MCF 10A (cell line): Measurements from ENCODE around the gene TMEM179B. TPM values are rescaled to one million over a fixed set of nuclear protein-coding genes. Genes with fewer than 3 reads are reported as not detected.
"Not testable (repeated sequence)": the region's sequence is repeated elsewhere in the genome, so short reads cannot be mapped to it uniquely, and the experiment has no call there.

Experiments
- BruUV-seq: library from RNA; stranded (reverse); fragments of 400-500 nt; replicated peaks from 2 replicates; lab custom pipeline; 2021; lab: Mats Ljungman, UMichigan
- CTCF ChIA-PET: fragments of 300-600 bp; sonication (Branson Sonifier 250); formaldehyde crosslinking; extraction: SDS; loops from one replicate; lab custom pipeline; 2021; ENCODE audit warnings: antibody characterized with exemption, inconsistent platforms; lab: Yijun Ruan, JAX
- POLR2A ChIA-PET: fragments of 300-600, 350-650 bp; sonication (Branson Sonifier 250); formaldehyde crosslinking; extraction: SDS; loops from one replicate; lab custom pipeline; 2020; ENCODE audit warnings: antibody characterized with exemption, inconsistent platforms; lab: Yijun Ruan, JAX
- DNase-seq: peaks from one replicate; pipeline ENCODE4 v3.0.0-alpha.2; 2018; ENCODE audit not compliant: unreplicated experiment
- H3K27ac Mint-ChIP-seq: one replicate; pipeline ENCODE4 v1.8.0; 2022; ENCODE audit warnings: mild to moderate bottlenecking, low read depth, mixed read lengths; ENCODE audit not compliant: unreplicated experiment
- H3K27me3 Mint-ChIP-seq: one replicate; pipeline ENCODE4 v1.8.0; 2022; ENCODE audit warnings: mixed read lengths; ENCODE audit not compliant: insufficient read depth, unreplicated experiment
- H3K36me3 Mint-ChIP-seq: one replicate; pipeline ENCODE4 v1.8.0; 2022; ENCODE audit warnings: mild to moderate bottlenecking, moderate library complexity, mixed read lengths; ENCODE audit not compliant: insufficient read depth, unreplicated experiment
- H3K4me1 Mint-ChIP-seq: one replicate; pipeline ENCODE4 v1.8.0; 2022; ENCODE audit warnings: mixed read lengths; ENCODE audit not compliant: insufficient read depth, unreplicated experiment
- H3K4me3 Mint-ChIP-seq: one replicate; pipeline ENCODE4 v1.8.0; 2022; ENCODE audit warnings: mild to moderate bottlenecking, moderate library complexity, mixed read lengths; ENCODE audit not compliant: unreplicated experiment
- H3K9me3 Mint-ChIP-seq: one replicate; pipeline ENCODE4 v1.8.0; 2022; ENCODE audit warnings: mixed read lengths; ENCODE audit not compliant: unreplicated experiment
- CTCF ChIP-seq: fragments of 200-600 bp; IDR thresholded peaks from one replicate; pipeline ENCODE4 v1.8.0; 2022; ENCODE audit warnings: antibody characterized with exemption, mild to moderate bottlenecking; ENCODE audit not compliant: unreplicated experiment
- intact Hi-C: fragments of 100-400 bp; cut with micrococcal nuclease; formaldehyde crosslinking; loops from 2 replicates; pipeline ENCODE4 v1.14.1; 2022
- total RNA-seq: library from RNA; stranded (reverse); gene quantifications from 2 replicates; pipeline ENCODE4 v1.2.3, GENCODE V29; 2022

Gene TMEM179B
- total RNA-seq, 1 experiment from 2014 or later = 47.8 TPM

DNA sequence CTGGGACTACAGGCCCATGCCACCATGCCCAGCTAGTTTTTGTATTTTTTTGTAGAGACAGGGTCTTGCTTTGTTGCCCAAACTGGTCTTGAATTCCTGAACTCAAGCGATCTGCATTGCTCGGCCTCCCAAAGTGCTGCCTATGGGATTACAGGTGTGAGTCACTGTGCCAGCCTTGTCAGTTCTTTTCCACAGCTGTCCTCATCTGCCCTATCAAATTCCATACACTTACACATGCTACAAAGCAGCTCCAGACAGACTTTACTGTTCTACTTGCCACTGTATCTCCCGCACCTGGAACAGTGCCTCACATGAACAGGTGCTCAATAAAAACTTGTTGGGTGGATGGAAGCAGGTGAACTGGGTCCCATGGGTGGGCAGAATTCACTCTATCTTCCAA is 36.5 kb downstream of the TMEM179B start:
- Mint-ChIP-seq H3K4me1 (no peaks in the 10 kb centered on the region), H3K36me3 (peaks cover 92% of the 10 kb centered on the region)
- no peak for TF ChIP-seq CTCF

DNA sequence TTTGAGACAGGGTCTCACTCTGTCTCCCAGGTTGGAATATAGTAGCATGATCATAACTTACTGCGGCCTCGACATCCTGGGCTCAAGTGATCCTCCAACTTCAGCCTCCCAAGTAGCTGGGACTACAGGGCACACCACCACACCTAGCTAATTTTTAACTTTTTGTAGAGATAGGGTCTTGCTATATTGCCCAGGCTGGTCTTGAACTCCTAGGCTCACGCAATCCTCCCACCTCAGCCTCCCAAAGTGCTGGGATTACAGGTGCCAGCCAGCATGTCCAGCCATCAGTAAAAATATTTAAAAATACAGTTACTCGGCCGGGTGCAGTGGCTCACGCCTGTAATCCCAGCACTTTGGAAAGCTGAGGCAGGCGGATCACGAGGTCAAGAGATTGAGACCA is 40.9 kb downstream of the TMEM179B start:
- ChIA-PET CTCF (interaction anchor here (0.5 to 1.2 kb wide), 5 partner anchors 14 to 1213 kb away, joined by 3 to 6 read pairs (median 3); partner anchors contain the start of gene TMEM179B), POLR2A (interaction anchor here (0.6 to 4.5 kb wide), 7 partner anchors 12 to 55 kb away, joined by 3 to 56 read pairs (median 4); partner anchors contain the start of genes NXF1 and WDR74)
- Mint-ChIP-seq H3K4me1 (peaks cover 15% of the 10 kb centered on the region), H3K36me3 (peaks cover 60% of the 10 kb centered on the region)
- H3K27me3 Mint-ChIP-seq, BruUV-seq, DNase-seq, H3K27ac Mint-ChIP-seq, H3K4me3 Mint-ChIP-seq, intact Hi-C loops, H3K9me3 Mint-ChIP-seq: not testable (repeated sequence)

More for the DNA sequence above, 36.5 kb downstream of the TMEM179B start:
- CTCF ChIA-PET = interaction anchor here (0.6 to 1.4 kb wide), 2 partner anchors 13 to 823 kb away, joined by 3 read pairs; no protein-coding TSS in a partner anchor
- Mint-ChIP-seq H3K9me3 (no peaks in the 10 kb centered on the region), H3K4me3 (no peak overlapping the region), H3K27me3 (no peaks in the 10 kb centered on the region), H3K27ac (no peak overlapping the region)
- intact Hi-C loops = no loop called here
- no peak for DNase-seq
- POLR2A ChIA-PET = interaction anchor here (1.4 to 1.9 kb wide), 4 partner anchors 8 to 20 kb away, joined by 3 to 13 read pairs (median 6); partner anchors contain the start of gene STX5
- no TSS peak for BruUV-seq

GRCh38 chr11:62830904-62831519 is 43.8 kb downstream of the TMEM179B start:
- no peak for DNase-seq
- H3K4me1 Mint-ChIP-seq = peaks cover 28% of the 10 kb centered on the region
- ChIA-PET POLR2A (interaction anchor here (0.6 to 4.5 kb wide), 43 partner anchors 8 to 1413 kb away, joined by 3 to 105 read pairs (median 6); partner anchors contain the start of genes C11orf98, EEF1G, HNRNPUL2 and INTS5), CTCF (interaction anchor here (1.2 kb wide), 3 partner anchors 26 to 45 kb away, joined by 3 to 4 read pairs (median 4); partner anchors contain the start of gene TMEM179B)
- BruUV-seq = no TSS peak
- intact Hi-C loops = loop anchor here (10.0 kb wide), 1 partner anchor 446 kb away; no protein-coding TSS in a partner anchor
- peak overlapping the region; percentile 99 for H3K27ac Mint-ChIP-seq
- H3K36me3 Mint-ChIP-seq = peaks cover 52% of the 10 kb centered on the region
- H3K27me3 Mint-ChIP-seq = no peaks in the 10 kb centered on the region
- peak overlapping the region; percentile 89 for H3K4me3 Mint-ChIP-seq
- no peaks in the 10 kb centered on the region for H3K9me3 Mint-ChIP-seq
- TF ChIP-seq CTCF = no peak

DNA sequence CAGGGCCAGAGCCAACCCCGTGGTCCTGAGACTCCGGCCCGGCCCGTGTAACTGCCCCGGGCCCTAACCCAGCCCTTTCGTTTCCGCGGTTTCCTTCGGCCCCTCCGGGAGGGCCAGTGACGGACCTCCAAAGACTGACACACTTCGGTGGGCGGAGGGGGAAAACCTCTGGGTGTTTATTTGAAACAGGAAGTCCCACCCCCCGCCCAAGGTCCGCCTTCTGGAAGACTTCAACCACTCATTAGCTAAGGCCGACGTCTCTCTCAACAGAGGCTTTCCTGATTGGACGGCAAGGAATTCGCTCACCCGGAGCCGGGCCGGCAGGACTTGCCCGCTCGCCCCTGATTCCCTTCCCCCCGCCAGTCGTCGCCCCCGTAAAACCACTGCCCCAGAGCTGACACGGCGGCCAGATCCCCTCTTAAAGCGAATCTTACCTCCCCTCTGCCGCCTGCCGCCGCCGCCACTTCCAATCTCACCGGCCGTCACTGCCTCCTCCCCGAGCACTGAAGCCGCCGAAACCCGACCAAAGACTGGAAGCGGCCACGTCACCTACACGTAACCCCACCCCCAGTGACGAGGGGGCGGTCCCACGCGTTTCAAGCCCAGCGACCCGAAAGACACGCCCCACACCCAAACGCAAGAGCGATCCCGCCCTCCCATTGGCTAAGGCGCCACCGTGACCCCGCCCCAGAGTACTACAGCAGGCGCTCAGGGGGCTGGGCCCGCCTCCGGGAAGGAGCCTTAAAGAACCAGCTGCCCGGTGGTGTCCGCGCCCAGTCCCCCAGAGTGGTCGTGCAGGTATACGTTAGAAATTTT is 44.5 kb downstream of the TMEM179B start, which contains the start of gene STX5:
Gene STX5 (minus strand): TSS at position 532 of the 816 bp plus-strand sequence. CDS start 808 bp downstream, outside the sequence.
- H3K4me3 Mint-ChIP-seq = peak within 1 kb of the TSS; percentile 89
- H3K27ac Mint-ChIP-seq = peak within 1 kb of the TSS; percentile 99
- peaks cover 50% of the 10 kb centered on the region for H3K36me3 Mint-ChIP-seq
- H3K9me3 Mint-ChIP-seq = no peaks in the 10 kb centered on the region
- intact Hi-C loops = loop anchor here (2.0 to 10.0 kb wide), 2 partner anchors 27 to 447 kb away; partner anchors contain the start of gene NXF1
- POLR2A ChIA-PET = interaction anchor here (0.6 to 3.8 kb wide), 45 partner anchors 8 to 1473 kb away, joined by 3 to 105 read pairs (median 5); partner anchors contain the start of genes B3GAT3, C11orf98, EEF1G and HNRNPUL2
- CTCF ChIA-PET = interaction anchor here (0.6 to 0.8 kb wide), 3 partner anchors 60 to 985 kb away, joined by 3 read pairs; no protein-coding TSS in a partner anchor
- H3K4me1 Mint-ChIP-seq = peaks cover 31% of the 10 kb centered on the region
- TSS peak; percentile 62 for BruUV-seq
- DNase-seq = peak; percentile 98
- H3K27me3 Mint-ChIP-seq = no peaks in the 10 kb centered on the region
- TF ChIP-seq CTCF = no peak
